Stomach (tissue), 9 donors: ENCODE data around the gene CDK15. TPM values are rescaled to one million over a fixed set of nuclear protein-coding genes. Genes with fewer than 3 reads are reported as not detected.

Experiments used
- DNase-seq, 2 donors: peaks; one replicate each; pipeline versions ENCODE4 v3.0.0 to v3.0.0-alpha.2; 2013 to 2019
- H3K27ac ChIP-seq, 5 donors: fragments of 200-600 bp in 4 of 5; sonication (generic) in 4 of 5; one replicate each; pipeline ENCODE4 v1.5.1; 2013 to 2019; ENCODE audit warnings: mild to moderate bottlenecking in 1 of 5, moderate library complexity in 1 of 5
- H3K27me3 ChIP-seq, 3 donors: fragments of 200-600 bp; sonication (generic); one replicate each; pipeline ENCODE4 v1.5.1; 2017 to 2019; ENCODE audit warnings: mixed run types in 1 of 3
- H3K36me3 ChIP-seq, 4 donors: fragments of 200-600 bp; sonication (generic); 1 replicate in 3 of 4; 2 replicates in 1 of 4; pipeline ENCODE4 v1.5.1; 2016 to 2019
- H3K4me1 ChIP-seq, 4 donors: fragments of 200-600 bp; sonication (generic); one replicate each; pipeline ENCODE4 v1.5.1; 2016 to 2019
- H3K4me3 ChIP-seq, 4 donors: fragments of 200-600 bp; sonication (generic) in 3 of 4; one replicate each; pipeline ENCODE4 v1.5.1; 2016 to 2019; ENCODE audit warnings: mild to moderate bottlenecking in 1 of 4
- H3K9me3 ChIP-seq, 4 donors: fragments of 200-600 bp; sonication (generic); one replicate each; pipeline ENCODE4 v1.5.1; 2016 to 2019
- CTCF ChIP-seq, 7 experiments: fragments of 450-650 bp in 4 of 7; fragments of 200-600 bp in 3 of 7; sonication (generic) in 3 of 7; IDR thresholded peaks; one replicate each; pipeline ENCODE4 v1.5.1; 2016 to 2019; ENCODE audit warnings: antibody characterized with exemption in 7 of 7, control low read depth in 2 of 7, mild to moderate bottlenecking in 1 of 7
- EP300 ChIP-seq: sonication (generic); formaldehyde crosslinking; IDR thresholded peaks from one replicate; pipeline ENCODE4 v1.6.1; 2017; ENCODE audit warnings: antibody characterized with exemption
- POLR2A ChIP-seq, 4 donors: fragments of 450-650 bp; IDR thresholded peaks; one replicate each; pipeline ENCODE4 v1.6.1; 2016; ENCODE audit warnings: antibody characterized with exemption in 4 of 4, control low read depth in 2 of 4, mild to moderate bottlenecking in 1 of 4, moderate library complexity in 1 of 4
- POLR2AphosphoS5 ChIP-seq, 3 donors: sonication (generic); formaldehyde crosslinking; IDR thresholded peaks; one replicate each; pipeline ENCODE4 v1.6.1; 2016; ENCODE audit warnings: antibody characterized with exemption in 3 of 3
- WGBS, 5 donors: extraction: QIAGEN DNeasy Blood & Tissue Kit in 3 of 5; methylation state at CpG; one replicate each; pipeline versions ENCODE4 v1.1.5 to v1.1.7; 2013 to 2018; 5-methylcytosine and 5-hydroxymethylcytosine counted together
- intact Hi-C: fragments of 100-400 bp; cut with DNase I; formaldehyde crosslinking; loops from one replicate; pipeline ENCODE4 v1.15.1; 2023; ENCODE audit warnings: low total_unique reads
- polyA plus RNA-seq, 3 donors: library from polyadenylated mRNA; stranded (reverse); fragments of 200-250 nt; gene quantifications; one replicate each; pipeline ENCODE4 v1.2.3, GENCODE V29; 2013
- total RNA-seq, 5 donors: library from RNA; depleted of rRNA; stranded (reverse); fragments of >200 nt; gene quantifications; one replicate each; pipeline versions ENCODE4 v1.1.0 to v1.2.3, GENCODE V29; 2014 to 2016
- donor health status: healthy with polysubstance abuse.
- donor health status: Bipolar disorder and iron deficiency.
- donor health status: healthy.

Gene CDK15
- total and polyA plus RNA-seq, 8 donors, result 0.08 to 24.1 (median 3.2) TPM; not detected in 2

GRCh38 chr2:201919308-201919634, 112.9 kb downstream of the CDK15 start:
- H3K27me3 ChIP-seq, result no peaks in the 10 kb centered on the region
- TF ChIP-seq EP300 (no peak), POLR2AphosphoS5 (IDR thresholded peaks at IDR 0.05) (no peak), CTCF (IDR thresholded peaks at IDR 0.05) (no peak), POLR2A (IDR thresholded peaks at IDR 0.05) (no peak)
- H3K27ac ChIP-seq, result no peak overlapping the region
- H3K4me3 ChIP-seq, result no peak overlapping the region
- no peaks in the 10 kb centered on the region for H3K36me3 ChIP-seq
- H3K9me3 ChIP-seq, result no peaks in the 10 kb centered on the region
- WGBS, 5 donors, result 34 to 75% (median 45%) methylated on average over 6 of the region's 6 CpGs
- no peaks in the 10 kb centered on the region for H3K4me1 ChIP-seq
- intact Hi-C loops, result no loop called here
- DNase-seq, result no peak

DNA sequence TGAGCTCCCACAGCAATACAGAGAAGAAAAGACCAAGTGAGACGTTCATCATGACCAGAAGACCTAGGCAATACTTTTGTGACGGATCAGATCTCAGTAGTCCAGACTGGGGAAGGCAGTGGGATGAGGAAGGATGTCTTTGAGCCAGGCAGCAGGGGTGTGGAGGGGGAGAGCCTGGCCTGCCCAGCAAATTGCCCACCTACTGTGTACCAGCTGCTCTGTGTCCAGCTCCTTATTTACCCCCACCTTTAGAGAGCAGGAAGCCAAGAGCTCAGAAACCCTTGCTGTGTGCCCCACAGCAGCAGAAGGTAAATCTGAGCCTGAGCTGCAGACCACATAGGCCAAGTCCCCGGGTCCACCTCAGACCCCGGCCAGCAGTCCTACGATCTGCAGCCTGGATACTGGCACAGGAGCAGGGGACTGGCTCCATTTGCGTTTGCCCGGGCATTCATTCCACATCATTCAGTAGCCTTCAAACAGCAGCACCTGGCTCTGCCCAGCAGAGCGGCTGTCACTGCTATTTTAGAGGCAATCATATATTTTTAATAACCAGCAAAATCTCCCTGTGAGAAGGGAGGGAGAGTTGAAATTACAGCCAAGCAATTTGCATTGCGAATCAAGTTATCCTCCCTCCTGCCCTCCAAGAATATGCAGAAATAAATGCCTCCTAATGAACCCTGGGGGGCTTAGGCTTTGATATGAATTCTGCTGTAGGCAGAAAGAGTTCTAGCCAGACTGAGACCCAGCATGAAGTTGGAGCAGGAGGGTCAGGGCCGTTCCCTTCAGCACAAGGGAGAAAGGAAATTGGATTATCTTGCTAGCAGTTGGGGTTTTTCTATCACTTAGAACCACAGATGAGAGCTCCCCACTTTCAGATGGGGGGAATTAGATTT, 117.3 kb downstream of the CDK15 start:
- no peaks in the 10 kb centered on the region for H3K27me3 ChIP-seq
- no peaks in the 10 kb centered on the region for H3K9me3 ChIP-seq
- no peaks in the 10 kb centered on the region for H3K36me3 ChIP-seq
- no peak for DNase-seq
- intact Hi-C loops, result no loop called here
- TF ChIP-seq CTCF (IDR thresholded peaks at IDR 0.05), result no peak
- TF ChIP-seq POLR2A (IDR thresholded peaks at IDR 0.05), result no peak
- TF ChIP-seq POLR2AphosphoS5 (IDR thresholded peaks at IDR 0.05), result no peak
- no peak for TF ChIP-seq EP300
- H3K4me3 ChIP-seq, result no peak overlapping the region
- WGBS, 5 donors, result 79 to 86% (median 82%) methylated on average over 10 of the region's 10 CpGs
- no peaks in the 10 kb centered on the region for H3K4me1 ChIP-seq
- no peak overlapping the region for H3K27ac ChIP-seq

DNA sequence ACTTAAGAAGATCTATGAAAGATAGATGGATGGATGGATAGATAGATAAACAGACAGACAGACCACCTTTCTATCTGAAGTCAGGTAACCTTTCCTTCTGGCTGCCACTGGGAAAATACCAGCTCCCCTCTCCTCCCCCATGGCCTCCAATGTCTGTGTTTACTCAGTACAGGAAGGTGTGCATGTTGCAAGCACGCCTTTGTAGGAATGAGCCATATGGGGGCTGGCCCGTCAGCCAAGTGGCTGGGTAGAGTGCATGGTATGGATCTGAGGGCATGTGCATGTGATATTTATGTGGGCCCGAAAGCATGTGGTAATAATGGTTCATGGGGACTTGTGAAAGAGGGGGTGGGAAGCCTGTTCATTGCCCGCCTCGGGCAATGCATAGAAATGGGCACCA, 118.1 kb downstream of the CDK15 start:
- TF ChIP-seq EP300 (no peak), CTCF (IDR thresholded peaks at IDR 0.05) (no peak), POLR2A (IDR thresholded peaks at IDR 0.05) (no peak), POLR2AphosphoS5 (IDR thresholded peaks at IDR 0.05) (no peak)
- DNase-seq, result no peak
- Histone ChIP-seq H3K27me3 (no peaks in the 10 kb centered on the region), H3K9me3 (no peaks in the 10 kb centered on the region), H3K27ac (no peak overlapping the region), H3K4me1 (no peaks in the 10 kb centered on the region), H3K36me3 (no peaks in the 10 kb centered on the region), H3K4me3 (no peak overlapping the region)
- WGBS, 5 donors, result 89 to 95% (median 93%) methylated on average over 5 of the region's 5 CpGs
- intact Hi-C loops, result no loop called here

GRCh38 chr2:201925056-201925455, 118.7 kb downstream of the CDK15 start:
- intact Hi-C loops, result no loop called here

More at GRCh38 chr2:201925056-201925455, 118.7 kb downstream of the CDK15 start:
- no peak overlapping the region for H3K4me3 ChIP-seq
- H3K36me3 ChIP-seq, result no peaks in the 10 kb centered on the region
- TF ChIP-seq POLR2AphosphoS5 (IDR thresholded peaks at IDR 0.05), result no peak
- TF ChIP-seq CTCF (IDR thresholded peaks at IDR 0.05), result no peak
- no peak for TF ChIP-seq EP300
- no peak for TF ChIP-seq POLR2A (IDR thresholded peaks at IDR 0.05)
- WGBS, 5 donors, result 93 to 98% (median 95%) methylated on average over 5 of the region's 5 CpGs
- no peaks in the 10 kb centered on the region for H3K4me1 ChIP-seq
- H3K9me3 ChIP-seq, result no peaks in the 10 kb centered on the region
- H3K27ac ChIP-seq, result no peak overlapping the region
- H3K27me3 ChIP-seq, result no peaks in the 10 kb centered on the region
- no peak for DNase-seq
